ENCODE results near the gene MCF2L. TPM values are rescaled to one million over a fixed set of nuclear protein-coding genes. Genes with fewer than 3 reads are reported as not detected.

MCF2L gene
- total and polyA plus RNA-seq, 10 of the 15 experiments (the other 5 are each of a cell fraction or from before 2014, with no cell fraction given), result 0.06 to 1.1 (median 0.21) TPM; not detected in 2

GRCh38 chr13:113031465-113031864 lies 62.5 kb downstream of the MCF2L start:
- no peak overlapping the region for H3K9ac ChIP-seq (ENCODE audit: control insufficient read depth, insufficient read depth, low read length)
- H3K9me3 ChIP-seq (replicated peaks; ENCODE audit: control insufficient read depth, insufficient read depth, low read length), result no peaks in the 10 kb centered on the region
- no peak overlapping the region for H3K4me3 ChIP-seq
- H3K27ac ChIP-seq (ENCODE audit: control insufficient read depth, insufficient read depth), result no peak overlapping the region
- no peak overlapping the region for H3K4me2 ChIP-seq (ENCODE audit: control insufficient read depth, insufficient read depth)
- H3K27me3 ChIP-seq (replicated peaks in 1 of 2; ENCODE audit: control insufficient read depth in 2 of 2, insufficient read depth in 2 of 2, low read length in 1 of 2), result no peaks in the 10 kb centered on the region; a peak in 1 of 4 replicates
- TF ChIP-seq HDAC2 (IDR thresholded peaks at IDR 0.05) (no peak), FOXK2 (IDR thresholded peaks at IDR 0.05) (no peak), TARDBP (IDR thresholded peaks at IDR 0.05; ENCODE audit: borderline replicate concordance) (no peak), ZBTB33 (IDR thresholded peaks at IDR 0.05) (no peak), PML (IDR thresholded peaks at IDR 0.05; ENCODE audit: low read length) (no peak), POLR2AphosphoS5 (IDR thresholded peaks at IDR 0.05; ENCODE audit: low read length) (no peak), ELK1 (IDR thresholded peaks at IDR 0.05; ENCODE audit: low read depth, low read length) (no peak), POLR2A (IDR thresholded peaks at IDR 0.05; ENCODE audit: low read depth, low read length) (no peak), SPI1 (IDR thresholded peaks at IDR 0.05; ENCODE audit: borderline replicate concordance, insufficient read depth, low read depth, low read length) (no peak), SP1 (IDR thresholded peaks at IDR 0.05; ENCODE audit: low read depth, low read length) (no peak), TAF1 (IDR thresholded peaks at IDR 0.05; ENCODE audit: borderline replicate concordance, low read depth, low read length) (no peak), MTA3 (IDR thresholded peaks at IDR 0.05; ENCODE audit: borderline replicate concordance, low read length) (no peak), RELB (IDR thresholded peaks at IDR 0.05; ENCODE audit: low read depth) (no peak), RCOR1 (conservative IDR thresholded peaks at IDR 0.05; ENCODE audit: low read depth, low read length) (no peak)
- no peaks in the 10 kb centered on the region for H3K36me3 ChIP-seq (ENCODE audit: control insufficient read depth in 2 of 2, insufficient read depth in 2 of 2, low read length in 1 of 2)
- H4K20me1 ChIP-seq (ENCODE audit: control insufficient read depth, insufficient read depth), result no peaks in the 10 kb centered on the region
- intact Hi-C loops (cut with micrococcal nuclease; ENCODE audit: unreplicated experiment), result no loop called here
- BruUV-seq (replicated peaks), result no TSS peak
- POLR2A ChIA-PET, result interaction anchor here (0.6 kb wide), 1 partner anchor 556 kb away, joined by 4 read pairs; no protein-coding TSS in a partner anchor
- no peak for DNase-seq (ENCODE audit: low read depth, low spot score)
- 52% methylated on average over 7 of the region's 7 CpGs for WGBS (ENCODE audit: insufficient coverage, insufficient replicate concordance, low lambda C conversion rate, missing lambda C conversion rate)
- no peak for FAIRE-seq
- CTCF ChIA-PET, result interaction anchor here (0.6 kb wide), 2 partner anchors 87 to 89 kb away, joined by 3 read pairs; no protein-coding TSS in a partner anchor
- in situ Hi-C loops (cut with MboI), result no loop called here
- no peaks in the 10 kb centered on the region for H3K79me2 ChIP-seq (ENCODE audit: control insufficient read depth, insufficient read depth, low read length)
- SMC1A ChIA-PET (ENCODE audit: uncharacterized antibody, unreplicated experiment), result no interaction called here
- H2AFZ ChIP-seq (ENCODE audit: control insufficient read depth, low read depth, low read length), result no peak overlapping the region
- RAD21 ChIA-PET (ENCODE audit: unreplicated experiment), result no interaction called here
- ATAC-seq, result no peak
- no peaks in the 10 kb centered on the region for H3K4me1 ChIP-seq (ENCODE audit: control insufficient read depth, insufficient read depth, low read length)
